Retinal pigment epithelial cell (primary cell): ENCODE measurements around the gene SRCIN1.

Experiments used
- DNase-seq: peaks from one replicate; pipeline ENCODE4 v3.0.0-alpha.2; 2010; ENCODE audit warnings: low read depth
- H3K4me3 ChIP-seq: 2 replicates; pipeline ENCODE4 v1.5.1; 2011; ENCODE audit warnings: mild to moderate bottlenecking, low read length, control low read depth, moderate library complexity
- CTCF ChIP-seq: conservative IDR thresholded peaks from 2 replicates; pipeline ENCODE4 v1.5.1; 2011; ENCODE audit warnings: low read depth, low read length, control low read depth, inconsistent platforms

SRCIN1 gene

DNA sequence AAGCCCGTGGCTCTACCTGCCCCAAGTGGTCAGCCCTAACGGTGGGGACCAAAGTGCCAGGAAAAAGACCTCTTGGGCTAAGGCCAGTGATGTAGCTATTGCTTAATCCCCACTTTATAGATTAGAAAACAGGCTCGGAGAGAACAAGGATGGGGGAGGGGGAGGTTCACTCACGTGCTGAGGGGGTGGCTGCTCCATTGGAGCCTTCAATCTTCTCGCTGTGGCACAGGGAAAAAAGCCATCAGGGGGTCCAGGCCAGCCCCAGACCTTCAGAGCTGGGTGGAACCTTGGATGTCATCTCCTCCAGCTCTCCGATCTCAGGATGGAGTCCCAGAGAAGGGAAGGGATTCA lies 45.9 kb downstream of the SRCIN1 start:
- no peak for TF ChIP-seq CTCF
- H3K4me3 ChIP-seq = no peak overlapping the region

DNA sequence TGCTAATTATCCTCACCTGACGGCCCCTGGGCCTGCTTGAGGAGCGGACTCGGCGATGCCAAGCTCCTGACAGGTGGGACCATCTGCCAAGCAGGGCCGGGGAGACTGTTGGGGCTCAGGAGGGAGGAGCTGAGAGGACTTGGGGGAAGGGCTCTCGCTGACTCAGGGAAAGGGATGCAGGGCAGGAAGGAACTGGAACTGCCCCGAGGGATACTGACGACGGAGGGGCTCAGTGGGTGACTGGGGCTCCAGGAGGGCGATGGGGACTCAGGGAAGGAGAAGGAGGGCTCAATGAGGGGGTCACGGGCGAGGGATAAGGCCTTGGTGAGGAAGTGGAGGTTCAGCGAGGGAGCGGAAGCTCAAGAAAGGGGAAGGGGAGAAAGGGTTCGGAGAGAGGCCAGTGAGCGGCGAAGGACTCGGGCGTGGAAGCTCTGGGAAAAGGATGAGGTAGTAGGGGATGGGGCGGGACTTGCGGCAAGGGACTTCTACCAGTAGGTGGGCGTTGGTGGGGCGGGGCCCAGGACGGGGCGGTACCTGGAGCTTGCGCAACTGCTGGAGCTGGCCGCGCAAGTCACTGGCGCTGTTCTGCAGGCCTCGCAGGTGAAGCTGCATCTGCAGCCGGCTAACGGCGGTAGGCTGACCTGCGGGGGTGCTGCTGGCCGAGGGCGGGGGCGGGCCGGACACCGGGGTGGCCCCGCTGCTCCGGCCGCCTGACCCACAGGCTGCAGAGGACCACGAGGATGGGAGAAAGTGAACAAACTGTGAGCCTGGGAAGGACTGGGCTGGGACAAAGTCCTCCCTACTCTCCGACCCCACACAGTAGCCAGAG lies 46.5 kb downstream of the SRCIN1 start:
- TF ChIP-seq CTCF = no peak
- DNase-seq = no peak
- H3K4me3 ChIP-seq = peak overlapping the region; percentile 42

More for the DNA sequence above, 45.9 kb downstream of the SRCIN1 start:
- no peak for DNase-seq

GRCh38 chr17:38558728-38559050 lies 47.1 kb downstream of the SRCIN1 start:
- TF ChIP-seq CTCF = no peak
- peak overlapping the region; percentile 42 for H3K4me3 ChIP-seq
- no peak for DNase-seq

GRCh38 chr17:38557836-38558727 lies 47.7 kb downstream of the SRCIN1 start:
- TF ChIP-seq CTCF = peak; percentile 88
- DNase-seq = peak; percentile 63
- H3K4me3 ChIP-seq = peak overlapping the region; percentile 42

DNA sequence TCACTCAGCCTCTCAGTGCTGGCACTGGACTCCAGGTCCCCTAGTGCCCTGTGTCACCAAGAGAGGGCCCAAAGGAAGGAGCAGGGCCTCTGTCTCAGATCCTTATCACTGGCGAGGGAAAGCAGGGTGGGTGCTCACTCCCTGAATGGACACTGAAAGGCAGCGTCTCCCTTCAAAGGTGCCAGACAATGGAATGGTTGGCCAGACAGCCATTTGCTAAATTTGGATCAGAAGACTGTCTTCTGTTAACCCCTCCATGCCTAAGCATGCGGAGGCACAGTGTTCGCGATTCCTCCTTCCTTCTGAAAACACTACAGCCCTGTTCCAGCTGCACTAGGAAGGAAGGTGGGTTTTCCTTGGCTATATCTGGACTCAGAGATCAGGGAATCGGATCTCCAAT lies 48.4 kb downstream of the SRCIN1 start:
- H3K4me3 ChIP-seq = no peak overlapping the region
- no peak for DNase-seq
- TF ChIP-seq CTCF = no peak

DNA sequence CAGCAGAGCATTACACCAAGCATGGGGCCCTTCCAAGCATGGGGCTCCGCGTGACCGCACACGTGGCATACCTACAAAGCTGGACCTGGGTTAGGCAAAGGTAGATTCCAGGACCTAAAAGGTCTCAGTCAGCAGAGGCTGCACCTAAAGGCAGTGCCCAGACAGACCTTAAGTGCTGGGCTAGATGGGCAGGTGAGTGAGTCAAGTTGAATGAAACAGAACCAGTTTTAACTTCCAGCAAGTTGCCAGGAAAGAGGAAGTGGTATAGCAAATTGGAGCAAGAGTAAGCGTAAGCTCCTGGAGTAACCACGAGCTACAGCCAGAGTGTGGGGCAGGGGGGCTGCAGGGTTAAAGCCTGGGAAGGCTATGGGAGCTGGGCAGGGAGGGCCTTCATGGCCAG lies 49.5 kb downstream of the SRCIN1 start:
- no peak for TF ChIP-seq CTCF
- no peak for DNase-seq
- no peak overlapping the region for H3K4me3 ChIP-seq
